Activated naive CD8-positive, alpha-beta T cell treated with anti-CD3 and anti-CD28 coated beads for 36 hours (primary cell): ENCODE data around the gene WIPF1. TPM values are rescaled to one million over a fixed set of nuclear protein-coding genes. Genes with fewer than 3 reads are reported as not detected.
A peak's percentile ranks its signal among the peaks of the same experiment; 100 is the strongest.
"Not testable (repeated sequence)": the region's sequence is repeated elsewhere in the genome, so short reads cannot be mapped to it uniquely, and the experiment has no call there.

ENCODE experiments used
- DNase-seq: peaks from one replicate; pipeline ENCODE4 v3.0.0; 2021
- H3K27ac Mint-ChIP-seq: one replicate; pipeline ENCODE4 v1.8.0; 2022; ENCODE audit warnings: mild to moderate bottlenecking, moderate library complexity, mixed read lengths
- H3K27me3 Mint-ChIP-seq: one replicate; pipeline ENCODE4 v1.8.0; 2022; ENCODE audit warnings: mild to moderate bottlenecking, mixed read lengths
- H3K36me3 Mint-ChIP-seq: one replicate; pipeline ENCODE4 v1.8.0; 2021; ENCODE audit warnings: mild to moderate bottlenecking, mixed read lengths
- H3K4me1 Mint-ChIP-seq: one replicate; pipeline ENCODE4 v1.8.0; 2021; ENCODE audit warnings: mixed read lengths
- H3K4me3 Mint-ChIP-seq: one replicate; pipeline ENCODE4 v1.8.0; 2022; ENCODE audit warnings: mild to moderate bottlenecking, moderate library complexity, mixed read lengths
- H3K9me3 Mint-ChIP-seq: one replicate; pipeline ENCODE4 v1.8.0; 2022; ENCODE audit warnings: mixed read lengths
- total RNA-seq, 2 experiments: library from RNA; stranded (reverse); gene quantifications; one replicate each; pipeline ENCODE4 v1.2.3, GENCODE V29; 2021

WIPF1 gene
- total RNA-seq, 2 experiments from 2014 or later = 384 to 391 TPM

DNA sequence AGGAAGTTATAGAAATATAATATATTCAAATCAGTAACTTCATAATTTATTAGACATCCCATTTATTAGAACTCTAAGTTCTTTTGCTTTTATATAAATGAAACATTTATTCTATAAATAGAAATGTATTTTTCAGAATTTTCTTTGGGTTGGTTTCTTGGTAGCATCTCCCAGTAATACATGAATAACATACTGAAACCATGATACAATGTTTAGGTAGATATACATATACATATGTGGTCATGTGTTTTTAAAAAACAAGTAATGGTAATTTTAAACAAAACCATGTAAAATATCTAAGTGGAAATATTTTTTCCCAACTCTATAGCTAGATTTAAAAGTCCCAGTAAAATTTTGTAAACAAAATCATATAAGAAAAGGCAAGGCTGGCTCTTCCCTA is 36.9 kb downstream of the WIPF1 start:
- H3K9me3 Mint-ChIP-seq = no peaks in the 10 kb centered on the region
- H3K27ac Mint-ChIP-seq = no peak overlapping the region
- peaks cover 25% of the 10 kb centered on the region for H3K36me3 Mint-ChIP-seq
- DNase-seq = no peak
- H3K27me3 Mint-ChIP-seq = no peaks in the 10 kb centered on the region
- H3K4me1 Mint-ChIP-seq = peaks cover 27% of the 10 kb centered on the region
- H3K4me3 Mint-ChIP-seq = no peak overlapping the region

DNA sequence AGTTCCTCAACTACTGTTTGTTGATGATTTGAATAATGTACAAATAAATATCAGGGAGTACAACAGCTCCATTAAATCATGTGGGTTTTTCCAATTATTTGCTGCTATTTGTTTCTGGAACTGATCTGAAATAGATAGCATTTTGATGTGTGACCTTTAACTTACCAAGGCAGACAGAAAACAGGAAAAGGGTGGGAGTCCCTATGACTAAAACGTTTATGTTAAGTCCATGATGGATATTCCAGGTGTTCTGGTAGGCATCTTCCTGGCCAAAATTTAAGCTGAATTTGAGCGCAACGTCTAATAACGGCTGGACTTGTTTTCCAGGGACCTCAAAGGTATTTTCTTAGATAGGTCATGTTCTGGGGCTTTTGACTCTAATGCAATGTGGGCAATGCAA is 41.6 kb downstream of the WIPF1 start:
- Mint-ChIP-seq H3K27ac (peak overlapping the region; percentile 64), H3K36me3 (peaks cover 22% of the 10 kb centered on the region), H3K27me3 (no peaks in the 10 kb centered on the region), H3K4me3 (no peak overlapping the region), H3K9me3 (peaks cover 4% of the 10 kb centered on the region), H3K4me1 (peaks cover 44% of the 10 kb centered on the region)
- no peak for DNase-seq

GRCh38 chr2:174554529-174555150 is 43.0 kb downstream of the WIPF1 start:
- peaks cover 19% of the 10 kb centered on the region for H3K36me3 Mint-ChIP-seq
- DNase-seq = no peak
- H3K9me3 Mint-ChIP-seq = peaks cover 4% of the 10 kb centered on the region
- no peak overlapping the region for H3K4me3 Mint-ChIP-seq
- peaks cover 45% of the 10 kb centered on the region for H3K4me1 Mint-ChIP-seq
- H3K27me3 Mint-ChIP-seq = no peaks in the 10 kb centered on the region
- peak overlapping the region; percentile 88 for H3K27ac Mint-ChIP-seq

- Mint-ChIP-seq H3K4me1 (peaks cover 46% of the 10 kb centered on the region), H3K27me3 (no peaks in the 10 kb centered on the region), H3K36me3 (peaks cover 19% of the 10 kb centered on the region), H3K4me3 (peak overlapping the region; percentile 42), H3K9me3 (peaks cover 4% of the 10 kb centered on the region), H3K27ac (peak overlapping the region; percentile 88)
- no peak for DNase-seq
Measured at GRCh38 chr2:174553811-174554493, 43.7 kb downstream of the WIPF1 start.

DNA sequence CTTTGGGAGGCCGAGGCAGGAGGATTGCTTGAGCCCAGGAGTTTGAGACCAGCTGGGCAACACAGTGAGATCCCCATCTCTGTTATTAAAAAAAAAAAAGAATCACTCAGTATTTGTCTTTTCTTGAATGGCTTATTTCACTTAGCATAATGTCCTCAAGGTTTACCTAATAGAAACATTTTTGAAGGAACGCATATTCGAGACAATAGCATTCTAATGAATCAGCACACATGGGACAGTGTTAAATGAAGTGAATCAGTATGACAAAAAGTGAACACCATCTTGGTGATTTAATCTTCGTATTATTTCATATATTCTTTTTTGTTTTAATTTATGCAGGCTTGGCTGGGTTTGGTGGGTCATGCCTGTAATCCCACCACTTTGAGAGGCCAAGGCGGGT is 44.7 kb downstream of the WIPF1 start:
- Mint-ChIP-seq H3K27ac (peak overlapping the region; percentile 65), H3K4me1 (peaks cover 46% of the 10 kb centered on the region), H3K4me3 (no peak overlapping the region)

DNA sequence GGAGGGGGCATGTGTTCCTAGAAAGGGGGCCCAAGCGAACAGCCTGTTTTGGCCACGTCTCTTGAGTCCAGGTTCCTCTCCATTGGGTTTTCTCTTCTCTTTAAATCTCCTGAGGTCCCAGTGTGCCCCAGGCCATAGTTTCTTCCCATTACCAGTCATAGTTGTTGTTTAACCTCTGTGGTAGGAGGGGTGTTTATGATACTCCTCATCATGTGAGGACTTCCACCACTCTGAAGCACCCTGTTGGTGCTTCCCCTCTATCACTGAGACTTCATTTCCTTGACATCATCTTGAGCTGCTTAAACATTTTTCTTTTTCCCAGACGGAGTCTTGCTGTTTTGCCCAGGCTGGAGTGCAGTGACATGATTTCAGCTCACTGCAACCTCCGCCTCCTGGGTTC is 45.9 kb downstream of the WIPF1 start:
- H3K27me3 Mint-ChIP-seq = no peaks in the 10 kb centered on the region
- peaks cover 4% of the 10 kb centered on the region for H3K9me3 Mint-ChIP-seq
- peaks cover 44% of the 10 kb centered on the region for H3K4me1 Mint-ChIP-seq
- H3K36me3 Mint-ChIP-seq = peaks cover 19% of the 10 kb centered on the region
- DNase-seq = no peak
- no peak overlapping the region for H3K4me3 Mint-ChIP-seq
- peak overlapping the region; percentile 80 for H3K27ac Mint-ChIP-seq

More for the DNA sequence above, 44.7 kb downstream of the WIPF1 start:
- Mint-ChIP-seq H3K36me3 (peaks cover 19% of the 10 kb centered on the region), H3K9me3 (peaks cover 4% of the 10 kb centered on the region), H3K27me3 (no peaks in the 10 kb centered on the region)
- DNase-seq = no peak

GRCh38 chr2:174548646-174549045 is 49.0 kb downstream of the WIPF1 start:
- peaks cover 35% of the 10 kb centered on the region for H3K4me1 Mint-ChIP-seq
- DNase-seq, H3K27ac Mint-ChIP-seq, H3K27me3 Mint-ChIP-seq, H3K36me3 Mint-ChIP-seq, H3K4me3 Mint-ChIP-seq, H3K9me3 Mint-ChIP-seq: not testable (repeated sequence)

GRCh38 chr2:174548021-174548420 is 49.6 kb downstream of the WIPF1 start:
- H3K27ac Mint-ChIP-seq, DNase-seq, H3K9me3 Mint-ChIP-seq, H3K4me3 Mint-ChIP-seq, H3K27me3 Mint-ChIP-seq, H3K36me3 Mint-ChIP-seq: not testable (repeated sequence)
- peaks cover 34% of the 10 kb centered on the region for H3K4me1 Mint-ChIP-seq

DNA sequence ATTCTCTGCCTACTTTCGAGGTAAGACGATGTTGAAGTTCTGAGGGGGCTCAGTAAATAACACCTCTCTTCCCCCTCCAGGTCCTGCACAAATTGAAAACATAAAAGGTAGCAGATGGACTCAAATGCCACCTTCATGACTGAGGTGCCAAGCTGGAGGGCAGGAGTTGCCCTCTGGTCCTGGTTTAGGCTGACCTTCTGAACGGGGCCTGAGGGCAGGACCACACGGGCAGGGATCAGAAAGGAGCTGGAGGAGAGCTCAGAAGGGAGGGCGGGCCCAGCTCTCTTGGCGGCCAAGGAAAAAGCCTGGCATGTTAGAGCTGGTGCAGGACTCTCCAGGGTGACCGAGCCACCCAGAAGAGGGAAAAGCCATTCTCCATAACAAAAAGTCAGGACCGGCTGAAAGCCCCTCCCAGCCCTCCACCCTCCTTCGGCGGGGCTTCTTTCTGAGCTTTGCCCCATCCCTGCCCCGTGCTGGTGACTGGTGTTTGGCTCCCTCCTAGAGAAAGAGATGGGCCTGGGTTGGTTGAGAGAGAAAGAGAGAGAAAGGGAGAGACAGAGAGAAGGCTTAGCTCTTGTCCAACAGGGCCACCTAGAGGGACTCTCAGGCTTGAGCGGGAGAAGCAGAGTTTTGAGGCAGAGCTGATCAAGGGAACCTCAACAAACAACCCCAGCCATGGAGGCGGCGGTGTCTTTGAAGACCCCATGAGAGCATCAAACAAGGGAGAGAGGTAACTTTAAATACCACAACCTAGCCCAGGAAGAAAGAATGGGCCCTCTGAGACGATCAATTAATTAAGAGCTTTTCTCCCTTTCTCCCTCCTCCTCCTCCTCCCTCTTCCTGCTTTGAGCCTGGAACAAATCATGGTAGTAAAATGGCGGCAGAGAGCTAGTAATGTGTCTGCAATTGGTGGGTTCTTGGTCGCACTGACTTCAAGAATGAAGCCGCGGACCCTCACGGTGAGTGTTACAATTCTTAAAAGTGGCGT is 50.8 kb downstream of the WIPF1 start:
- peaks cover 3% of the 10 kb centered on the region for H3K36me3 Mint-ChIP-seq

GRCh38 chr2:174545240-174545639 is 52.4 kb downstream of the WIPF1 start:
- peaks cover 19% of the 10 kb centered on the region for H3K4me1 Mint-ChIP-seq
- no peak for DNase-seq
- H3K36me3 Mint-ChIP-seq = no peaks in the 10 kb centered on the region
- no peaks in the 10 kb centered on the region for H3K9me3 Mint-ChIP-seq
- no peaks in the 10 kb centered on the region for H3K27me3 Mint-ChIP-seq
- H3K27ac Mint-ChIP-seq = no peak overlapping the region
- no peak overlapping the region for H3K4me3 Mint-ChIP-seq

More for the DNA sequence above, 50.8 kb downstream of the WIPF1 start:
- Mint-ChIP-seq H3K9me3 (no peaks in the 10 kb centered on the region), H3K27me3 (no peaks in the 10 kb centered on the region), H3K27ac (no peak overlapping the region), H3K4me1 (peaks cover 26% of the 10 kb centered on the region), H3K4me3 (no peak overlapping the region)
- DNase-seq = peak; percentile 33

DNA sequence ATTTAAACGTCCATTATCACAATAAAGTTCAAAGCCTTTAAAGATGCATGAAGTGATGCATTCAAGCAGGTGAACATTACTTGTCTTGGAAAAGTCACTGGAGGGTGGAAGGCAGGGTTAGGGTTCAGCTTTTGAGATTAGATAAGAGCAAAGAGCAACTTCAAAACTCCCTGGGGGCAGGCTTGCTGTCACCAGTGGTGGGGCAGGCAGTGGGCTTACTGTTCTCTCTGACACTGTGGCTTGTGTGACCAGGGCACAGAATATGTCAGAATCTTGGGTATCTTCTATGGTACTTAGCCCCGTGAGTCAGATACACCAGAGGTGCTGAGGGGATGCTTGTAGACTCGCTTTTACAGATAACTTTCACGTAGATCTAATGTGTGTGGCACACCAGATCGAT is 52.8 kb downstream of the WIPF1 start:
- H3K4me3 Mint-ChIP-seq = no peak overlapping the region
- H3K4me1 Mint-ChIP-seq = peaks cover 17% of the 10 kb centered on the region
- no peaks in the 10 kb centered on the region for H3K9me3 Mint-ChIP-seq
- H3K27ac Mint-ChIP-seq = no peak overlapping the region
- H3K27me3 Mint-ChIP-seq = no peaks in the 10 kb centered on the region
- no peak for DNase-seq
- no peaks in the 10 kb centered on the region for H3K36me3 Mint-ChIP-seq

DNA sequence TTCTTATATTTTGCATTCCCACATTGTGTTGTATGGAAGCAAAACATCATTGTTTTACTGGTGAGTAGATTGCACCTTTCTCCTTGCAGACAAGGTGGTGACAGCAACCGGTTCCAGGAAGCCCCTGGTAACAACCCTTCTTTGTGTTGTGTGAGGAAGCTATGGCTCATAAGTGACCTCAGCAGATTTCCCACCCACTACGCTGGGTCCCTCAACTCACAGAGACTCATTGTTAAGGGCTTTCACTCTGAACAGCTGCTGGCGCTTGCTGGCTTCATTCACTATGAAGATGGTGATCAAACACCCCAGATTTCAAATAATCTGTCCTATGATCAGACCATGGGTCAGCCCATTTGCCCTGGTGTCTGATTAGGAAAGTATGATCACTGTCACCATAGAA is 53.4 kb downstream of the WIPF1 start:
- H3K4me1 Mint-ChIP-seq = peaks cover 19% of the 10 kb centered on the region
- no peak overlapping the region for H3K27ac Mint-ChIP-seq
- no peaks in the 10 kb centered on the region for H3K36me3 Mint-ChIP-seq
- H3K4me3 Mint-ChIP-seq = no peak overlapping the region
- no peaks in the 10 kb centered on the region for H3K27me3 Mint-ChIP-seq
- no peak for DNase-seq
- H3K9me3 Mint-ChIP-seq = no peaks in the 10 kb centered on the region

GRCh38 chr2:174540893-174541292 is 56.7 kb downstream of the WIPF1 start:
- Mint-ChIP-seq H3K4me1 (peaks cover 14% of the 10 kb centered on the region), H3K27me3 (no peaks in the 10 kb centered on the region), H3K36me3 (no peaks in the 10 kb centered on the region), H3K27ac (no peak overlapping the region), H3K9me3 (no peaks in the 10 kb centered on the region), H3K4me3 (no peak overlapping the region)
- DNase-seq = no peak

GRCh38 chr2:174535757-174536703 is 61.6 kb downstream of the WIPF1 start:
- Mint-ChIP-seq H3K4me3 (no peak overlapping the region), H3K27me3 (no peaks in the 10 kb centered on the region), H3K4me1 (peaks cover 4% of the 10 kb centered on the region), H3K27ac (no peak overlapping the region), H3K36me3 (no peaks in the 10 kb centered on the region), H3K9me3 (no peaks in the 10 kb centered on the region)
- DNase-seq = no peak
